Measurements from ENCODE around the gene TSPYL6.

- no peak for TF ChIP-seq CTCF (IDR thresholded peaks at IDR 0.05)
- TF ChIP-seq POLR2A (IDR thresholded peaks at IDR 0.05) = no peak
Observed at GRCh38 chr2:54284826-54285225, 28.8 kb upstream of the TSPYL6 start.
